ENCODE measurements around the gene INPP4B.

Gene INPP4B

DNA sequence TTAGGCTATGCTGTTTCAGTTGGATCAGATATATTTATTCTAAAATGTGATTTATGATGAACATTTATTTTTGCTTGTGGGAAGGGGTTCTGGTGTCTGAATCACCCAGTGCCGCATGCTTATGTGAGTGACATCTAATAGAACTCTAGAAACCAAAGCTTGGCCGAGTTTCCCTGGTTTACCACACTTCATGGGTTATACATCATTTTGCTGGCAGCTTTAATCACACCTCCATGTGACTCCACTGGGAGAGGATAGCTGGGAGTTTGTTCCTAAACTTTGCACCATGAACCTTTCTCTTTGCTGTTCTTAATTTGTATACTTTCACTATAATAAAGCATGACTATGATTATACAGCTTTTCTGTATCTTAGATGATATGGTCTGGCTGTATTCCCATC is 382.9 kb downstream of the INPP4B start:
- DNase-seq = no peak

DNA sequence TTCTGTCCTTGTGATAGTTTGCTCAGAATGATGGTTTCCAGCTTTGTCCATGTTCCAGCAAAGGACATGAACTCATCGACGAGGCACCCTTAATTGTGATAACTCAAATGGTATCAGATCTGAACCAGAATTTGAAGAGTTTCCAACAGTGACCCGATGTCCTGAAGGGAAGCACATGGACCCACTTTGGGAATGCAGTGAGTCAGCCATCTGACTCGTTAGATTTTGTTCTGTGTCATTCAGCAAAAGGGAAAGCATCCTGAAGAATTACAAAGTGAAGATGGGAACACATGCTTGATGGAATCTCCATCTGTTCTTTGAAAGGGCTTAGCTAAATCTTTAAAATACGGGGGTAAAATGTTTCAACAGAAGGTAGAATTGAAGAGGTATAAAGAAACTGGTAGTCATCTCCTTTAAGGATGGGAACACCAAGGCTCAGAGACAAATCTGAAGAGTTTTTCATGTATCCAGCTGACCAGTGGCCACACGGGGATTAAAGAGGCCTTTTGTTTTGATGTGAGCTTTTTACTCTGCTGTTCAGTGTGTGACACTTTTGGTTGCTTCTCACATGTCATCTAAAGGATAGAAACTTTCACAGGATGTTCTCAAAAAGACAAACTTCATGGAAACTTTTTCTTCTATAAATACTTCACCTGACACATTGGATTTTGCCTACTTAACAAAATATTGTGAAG is 393.8 kb downstream of the INPP4B start:
- no peak for DNase-seq

DNA sequence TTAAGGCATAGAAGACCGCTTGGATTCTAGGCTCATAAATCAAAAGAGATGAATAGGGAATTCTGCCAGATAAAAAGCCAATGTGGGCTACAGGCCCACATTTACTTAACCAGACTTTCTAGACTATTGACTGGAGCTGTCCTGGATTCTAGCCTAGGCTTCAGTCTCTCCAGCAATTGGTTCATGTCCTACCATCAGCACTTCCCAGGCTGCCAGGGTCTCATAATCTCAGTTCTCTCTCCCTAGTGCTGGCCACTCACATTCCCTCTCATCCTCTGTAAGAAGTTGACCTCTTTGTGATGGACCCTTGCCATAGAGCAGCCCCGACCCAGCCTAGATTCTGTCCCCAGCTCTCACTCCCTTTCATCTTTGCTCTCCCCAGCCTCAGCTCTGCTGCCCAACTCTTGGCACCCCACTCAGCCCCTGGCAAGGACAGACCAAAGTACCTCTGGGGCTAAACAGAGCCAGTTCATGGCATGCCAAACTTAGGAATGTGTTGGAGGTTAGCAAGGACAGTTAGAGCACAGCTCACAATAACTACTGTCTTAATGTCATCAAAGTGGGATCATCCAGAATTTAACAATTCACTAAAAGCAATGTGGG is 396.2 kb downstream of the INPP4B start:
- no peak for DNase-seq

DNA sequence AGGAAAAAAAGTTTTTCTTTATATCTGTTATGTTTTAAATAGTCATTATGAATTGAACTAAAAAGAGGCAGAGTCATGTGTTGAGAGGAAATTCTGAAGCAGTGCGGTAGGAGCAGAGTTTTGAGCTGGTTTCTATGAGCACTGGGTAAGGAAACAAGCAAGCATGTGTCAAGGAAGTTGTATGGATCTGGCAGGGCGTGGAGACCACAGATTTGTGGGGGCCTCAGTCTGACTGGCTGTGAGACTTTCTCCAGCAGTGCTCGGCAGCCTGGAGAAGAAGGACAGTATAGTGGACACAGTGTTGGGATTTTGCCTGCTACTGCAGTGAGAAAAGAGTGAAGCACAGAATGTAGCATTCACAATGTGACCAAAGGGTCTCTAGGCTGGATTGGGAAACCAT is 399.1 kb downstream of the INPP4B start:
- no peak for DNase-seq

DNA sequence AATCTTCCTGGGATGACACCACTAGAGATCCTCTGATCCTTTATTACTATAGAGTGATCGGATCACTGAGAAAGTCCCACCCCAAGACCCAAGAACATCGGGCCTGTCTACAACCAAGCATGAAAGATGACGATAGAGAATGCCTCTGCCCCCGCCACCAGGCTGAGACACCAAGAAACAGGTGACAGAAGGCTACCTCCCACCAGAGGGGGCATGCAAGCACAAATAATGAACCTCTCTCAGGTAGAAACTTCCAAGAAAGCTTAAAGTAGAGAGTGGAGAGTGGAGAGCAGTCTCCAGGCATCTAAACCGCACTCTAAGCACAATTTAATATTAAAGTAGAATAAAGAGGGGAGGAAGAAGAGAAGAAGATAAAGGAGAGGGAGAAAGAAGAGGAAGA is 402.6 kb downstream of the INPP4B start:
- DNase-seq = no peak

DNA sequence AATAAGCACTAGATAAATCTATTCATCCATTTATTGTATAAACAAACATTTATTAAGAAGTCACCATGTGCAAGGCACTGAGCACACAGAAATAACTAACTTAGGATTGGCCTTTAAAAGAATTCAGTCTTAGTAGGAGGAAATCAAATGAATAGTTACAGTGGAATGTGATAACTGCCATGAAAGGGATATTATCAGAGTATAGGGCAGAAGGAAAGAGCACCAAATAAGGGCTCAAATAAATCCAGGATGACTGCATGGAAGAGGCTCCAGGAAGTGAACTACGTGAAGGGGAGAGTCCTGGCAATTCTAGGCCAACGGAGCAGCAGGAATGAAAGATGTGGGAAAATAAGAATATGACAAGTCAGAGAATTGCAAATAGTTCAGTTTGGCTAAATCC is 406.0 kb downstream of the INPP4B start:
- DNase-seq = no peak

DNA sequence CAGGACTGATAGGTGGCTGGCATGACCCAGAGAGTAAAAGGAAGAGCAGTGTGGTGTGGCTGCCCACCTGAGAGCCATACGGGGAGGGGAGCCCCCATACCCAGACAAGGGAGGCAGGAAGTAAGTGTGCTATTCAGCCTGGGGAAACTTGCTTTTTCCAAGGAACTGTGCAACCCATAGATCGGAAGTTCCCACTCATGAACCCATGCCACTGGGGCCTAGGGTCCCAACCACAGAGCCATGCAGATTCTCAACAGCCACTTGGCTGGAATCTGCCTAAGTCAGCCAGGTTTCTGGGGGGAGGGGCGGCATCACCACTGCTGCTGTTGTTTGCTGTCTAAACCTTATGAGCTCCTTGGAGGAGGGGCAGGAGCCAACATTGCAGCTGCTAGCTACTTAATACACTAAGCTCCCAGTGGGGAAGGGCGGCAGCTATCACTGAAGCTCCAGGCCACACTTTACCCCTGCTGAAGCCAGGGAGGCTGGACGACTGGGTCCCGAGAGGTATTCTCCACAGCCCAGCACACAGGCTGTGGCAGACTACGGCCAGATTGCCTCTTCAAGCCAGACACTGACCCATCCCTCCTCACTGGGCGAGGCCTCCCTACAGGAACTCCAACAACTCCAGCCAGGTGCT is 410.4 kb downstream of the INPP4B start:
- no peak for DNase-seq

DNA sequence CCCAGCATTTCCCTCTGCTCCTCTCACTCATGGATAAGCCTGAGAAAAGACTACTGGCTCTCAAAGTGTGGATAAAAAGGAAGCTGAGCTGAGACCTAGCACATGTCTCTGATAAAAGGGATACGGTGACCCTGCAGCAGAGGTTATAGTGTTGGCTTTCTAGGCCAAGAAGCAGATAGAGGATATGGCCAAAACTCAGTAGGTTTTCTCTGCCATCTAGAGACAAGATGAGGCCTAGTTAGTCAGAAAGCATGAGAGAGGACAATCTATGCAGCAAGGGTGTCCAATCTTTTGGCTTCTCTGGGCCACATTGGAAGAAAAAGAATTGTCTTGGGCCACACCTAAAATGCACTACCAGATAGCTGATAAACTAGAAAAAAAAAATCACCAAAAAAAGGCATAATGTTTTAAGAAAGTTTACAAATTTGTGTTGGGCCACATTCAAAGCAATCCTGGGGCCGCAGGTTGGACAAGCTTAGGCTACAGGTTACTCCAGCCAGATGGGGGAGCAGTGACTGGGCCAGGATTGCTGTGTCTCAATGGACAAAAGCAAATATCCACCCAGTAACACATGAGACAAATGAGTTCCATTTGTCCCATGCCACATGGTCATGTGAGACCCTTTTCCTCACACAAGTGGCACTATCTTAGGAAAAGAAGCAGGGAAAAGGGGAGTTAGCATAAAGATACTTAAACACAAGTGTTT is 411.4 kb downstream of the INPP4B start:
- DNase-seq = no peak

DNA sequence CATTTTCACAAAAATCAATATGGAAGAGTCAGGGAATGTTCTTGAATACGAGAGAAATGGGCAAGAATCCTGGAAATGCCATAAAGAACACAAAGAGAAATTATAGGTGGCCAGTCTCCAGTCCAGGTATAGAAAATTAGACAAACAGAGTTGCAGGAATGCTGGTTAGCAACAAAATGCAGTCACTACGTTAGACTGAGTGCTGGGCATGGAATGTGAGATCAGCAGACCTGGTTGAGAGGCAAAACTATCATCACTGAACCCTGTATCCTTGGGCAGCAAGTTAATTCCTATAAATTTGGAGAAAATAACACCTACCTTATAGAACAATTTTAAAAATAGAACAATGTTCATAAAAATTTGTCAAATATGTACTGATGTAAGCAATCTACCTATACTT is 417.4 kb downstream of the INPP4B start:
- DNase-seq = no peak

DNA sequence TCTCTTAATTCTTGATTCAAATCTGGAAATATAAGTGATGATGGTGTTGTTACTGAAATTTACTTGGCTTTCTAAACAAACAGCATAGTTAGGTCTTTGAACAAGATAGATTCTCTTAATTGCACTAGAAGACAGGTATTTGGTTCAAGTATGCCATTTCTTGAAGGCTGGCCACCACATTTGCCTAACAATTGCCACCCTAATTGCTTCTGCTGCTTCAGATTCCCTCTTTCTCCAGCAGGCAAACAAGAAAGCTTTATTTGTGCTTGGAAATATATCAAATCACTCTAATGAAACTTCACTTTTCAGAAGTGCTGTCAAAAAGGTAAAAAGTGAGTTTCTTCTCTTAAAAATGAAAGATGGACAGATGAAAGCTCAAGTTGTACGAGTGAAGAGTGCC is 418.6 kb downstream of the INPP4B start:
- DNase-seq = no peak

DNA sequence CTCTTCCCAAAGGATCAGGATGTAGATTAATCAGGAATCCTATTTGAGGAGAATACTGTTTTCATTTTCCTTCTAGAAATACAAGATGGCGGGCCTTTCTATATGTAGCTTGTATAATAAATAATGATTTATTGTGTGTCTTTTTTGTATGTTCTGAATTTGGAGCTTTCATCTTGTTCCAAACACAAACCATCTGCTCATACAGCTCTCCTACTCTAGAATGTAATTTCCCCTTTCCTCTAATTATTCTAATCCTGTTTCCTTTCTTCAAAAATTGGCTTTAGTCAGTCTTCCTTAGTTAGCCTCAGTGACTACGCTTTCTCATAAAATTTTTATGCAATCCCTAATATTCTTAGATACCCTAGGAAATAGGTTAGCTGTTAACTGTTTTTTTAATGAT is 422.2 kb downstream of the INPP4B start:
- no peak for DNase-seq

DNA sequence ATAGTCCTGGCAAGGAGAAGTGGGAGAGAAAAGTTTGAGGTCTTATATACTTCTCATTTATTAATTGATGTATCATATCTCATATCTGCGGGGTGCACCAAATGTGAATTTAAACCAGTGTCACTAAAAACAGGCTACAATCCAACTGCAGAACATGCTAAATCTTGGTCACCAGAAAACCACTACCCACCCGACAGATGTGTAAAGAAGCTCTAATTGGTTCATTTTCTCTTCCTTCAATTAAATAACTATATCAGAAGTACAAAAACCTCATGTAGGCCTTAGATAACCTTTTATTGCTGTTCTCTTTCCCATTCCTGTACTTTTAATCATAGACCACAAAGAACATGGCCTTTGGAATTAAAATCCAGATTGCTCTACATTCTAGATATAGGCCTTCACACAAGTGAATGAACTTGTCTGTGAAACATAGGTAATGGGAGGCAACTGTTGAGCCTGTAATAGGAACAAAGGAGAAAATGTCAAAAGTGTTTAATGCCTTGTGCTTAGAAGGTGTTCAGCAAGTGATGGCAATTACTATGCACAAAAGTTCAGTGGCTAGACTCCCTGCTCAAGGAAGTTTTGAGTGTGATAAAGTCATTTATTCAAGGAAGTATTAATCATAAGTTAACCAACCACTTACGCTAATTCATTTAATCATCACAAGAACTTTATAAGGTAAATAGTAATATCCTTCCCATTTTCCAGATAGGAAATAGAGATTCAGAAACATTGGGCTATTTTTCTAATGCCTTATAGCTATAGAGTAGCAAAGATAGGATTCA is 425.6 kb downstream of the INPP4B start:
- DNase-seq = no peak

DNA sequence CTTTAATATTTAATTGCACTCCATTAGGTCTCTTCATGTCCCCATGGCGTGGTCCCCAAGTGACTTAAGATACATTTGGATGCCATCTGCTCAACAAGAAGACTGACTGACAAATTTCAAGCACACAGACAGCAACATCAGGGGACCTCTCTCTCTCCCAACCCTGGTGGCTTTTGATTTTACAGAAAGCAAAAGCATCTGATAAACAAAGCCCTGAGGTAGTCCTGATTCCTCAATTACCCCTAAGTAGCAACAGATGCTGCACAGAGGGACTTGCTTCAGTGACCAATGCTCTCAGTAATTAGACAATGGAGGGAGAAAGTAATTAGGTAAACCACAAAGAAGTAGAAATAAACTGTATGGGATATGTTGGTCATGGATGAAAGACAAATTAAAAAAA is 426.4 kb downstream of the INPP4B start:
- no peak for DNase-seq

DNA sequence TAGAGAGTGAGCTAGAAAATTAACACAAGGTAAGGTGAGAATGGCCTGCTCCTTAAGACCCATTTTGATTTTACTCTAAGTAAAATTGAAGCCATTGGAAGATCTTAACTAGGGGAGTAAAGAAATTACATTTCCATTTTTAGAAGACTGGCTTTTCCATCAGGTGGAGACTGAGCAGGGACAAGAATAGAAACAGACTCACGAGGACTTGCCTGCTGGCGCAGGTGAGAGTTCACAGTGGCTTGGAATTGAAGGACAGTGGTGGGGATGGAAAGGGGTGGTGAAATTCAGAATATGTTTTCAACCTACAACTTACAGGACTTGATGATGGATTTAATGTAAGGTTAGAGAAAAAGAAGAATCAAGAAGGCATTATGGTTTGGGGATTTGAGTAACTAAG is 427.4 kb downstream of the INPP4B start:
- DNase-seq = no peak

DNA sequence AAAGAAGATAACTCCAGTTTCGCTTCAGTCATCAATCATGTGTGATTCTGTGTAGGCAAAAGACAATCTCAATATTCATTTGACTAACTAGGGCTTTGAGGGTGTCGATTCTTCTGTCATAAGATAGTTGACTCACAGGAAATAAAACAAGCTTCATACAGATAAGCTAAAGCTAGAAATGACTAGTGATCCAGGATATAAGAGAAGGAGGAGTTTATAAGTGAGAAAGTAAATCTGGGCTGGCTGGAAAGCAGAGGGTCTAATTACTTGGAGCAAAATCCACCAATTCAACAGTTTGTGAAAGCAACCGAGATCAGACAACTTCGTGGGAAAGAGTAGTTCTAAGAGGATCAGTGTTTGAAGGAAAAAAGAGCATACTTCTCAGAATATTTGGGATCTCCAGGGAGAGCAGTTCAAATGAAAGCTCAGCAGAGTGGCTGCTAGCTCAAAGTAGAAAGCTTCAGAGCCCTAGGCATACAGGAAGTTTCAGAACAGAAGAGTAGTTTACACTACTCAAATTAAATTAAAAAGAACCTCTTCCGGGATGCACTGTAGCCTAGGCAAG is 429.3 kb downstream of the INPP4B start:
- DNase-seq = no peak

DNA sequence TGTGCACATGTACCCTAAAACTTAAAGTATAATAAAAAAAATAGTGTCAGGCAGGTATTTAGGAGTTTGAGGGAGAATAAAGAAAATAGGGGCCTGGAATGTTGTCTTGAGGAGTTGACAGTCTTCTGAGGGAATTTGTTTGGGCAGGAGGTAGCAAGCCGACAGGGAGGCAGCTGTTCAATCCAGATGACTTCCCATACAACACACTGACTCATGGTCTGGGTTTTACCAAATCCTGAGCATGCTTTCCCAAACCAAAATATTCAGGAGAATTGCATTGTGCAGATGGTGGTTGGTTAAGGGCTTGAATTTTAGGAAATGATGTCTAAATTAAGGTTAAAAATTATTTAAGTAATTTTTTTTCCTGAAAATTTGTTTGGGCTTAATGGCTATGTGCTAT is 430.0 kb downstream of the INPP4B start:
- DNase-seq = no peak

DNA sequence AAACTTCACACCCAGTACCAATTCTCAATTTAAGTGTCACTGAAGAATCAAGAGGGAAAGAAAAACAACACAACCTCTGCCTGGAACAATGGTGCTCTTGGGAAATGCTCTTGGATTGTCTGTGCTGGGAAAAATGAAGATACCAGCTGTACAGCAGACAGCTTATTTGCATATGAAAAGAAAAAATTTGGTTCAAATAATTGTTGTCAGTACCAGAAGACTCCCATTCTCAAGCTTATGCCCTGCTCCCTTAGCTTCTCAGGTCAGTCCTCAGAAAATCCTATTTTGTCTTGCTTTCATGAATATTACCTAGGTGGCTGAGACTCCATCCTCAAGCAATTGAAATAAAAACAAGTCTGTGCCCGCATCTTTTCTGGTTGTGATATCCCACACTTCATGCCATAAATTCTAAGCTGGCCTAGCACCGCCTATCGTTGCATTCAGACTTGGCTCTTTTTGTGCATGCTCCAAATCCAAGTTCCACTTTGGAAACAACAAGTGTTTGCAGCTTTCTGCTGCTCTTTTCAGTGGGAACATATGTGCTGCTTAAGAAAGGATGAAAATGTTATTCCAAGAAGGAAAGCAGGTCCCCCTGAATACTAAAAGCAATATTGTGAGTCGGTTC is 431.6 kb downstream of the INPP4B start:
- DNase-seq = no peak

DNA sequence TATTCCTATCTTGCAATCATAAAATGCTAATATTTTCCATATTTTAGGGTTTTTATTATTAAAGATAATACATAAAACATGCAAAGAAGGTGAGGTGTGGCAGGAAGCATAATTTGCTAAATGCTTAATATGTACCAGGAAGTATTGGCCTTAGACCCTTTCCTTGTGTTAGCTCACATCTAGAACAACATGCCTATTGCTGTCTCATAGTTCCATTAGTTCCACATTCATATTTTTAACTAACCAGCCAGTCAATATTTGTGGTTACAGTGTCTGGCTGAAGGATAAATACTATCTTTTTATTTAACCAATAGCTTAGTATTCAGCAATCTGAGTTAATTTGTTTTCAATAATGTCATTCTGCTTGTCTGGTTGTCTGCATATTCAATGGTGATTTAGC is 432.6 kb downstream of the INPP4B start:
- DNase-seq = no peak

DNA sequence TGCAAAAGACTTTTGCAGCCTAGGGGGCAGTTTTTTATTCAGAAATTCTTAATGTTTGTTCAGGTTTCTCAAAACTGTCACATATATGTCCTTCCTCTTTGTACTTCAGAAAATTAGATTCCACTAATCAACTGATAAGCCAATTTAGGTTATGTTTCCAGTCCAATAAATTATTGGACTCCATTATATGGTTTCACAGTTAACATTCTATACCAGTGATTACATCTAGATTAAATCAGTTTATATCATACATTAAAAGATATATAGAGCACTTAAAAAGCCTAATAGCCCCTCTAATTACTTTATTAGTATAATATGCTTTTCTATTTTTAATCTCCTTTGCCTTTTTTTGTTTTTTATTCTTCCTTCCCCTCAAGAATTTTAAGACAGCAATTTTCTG is 434.1 kb downstream of the INPP4B start:
- no peak for DNase-seq

DNA sequence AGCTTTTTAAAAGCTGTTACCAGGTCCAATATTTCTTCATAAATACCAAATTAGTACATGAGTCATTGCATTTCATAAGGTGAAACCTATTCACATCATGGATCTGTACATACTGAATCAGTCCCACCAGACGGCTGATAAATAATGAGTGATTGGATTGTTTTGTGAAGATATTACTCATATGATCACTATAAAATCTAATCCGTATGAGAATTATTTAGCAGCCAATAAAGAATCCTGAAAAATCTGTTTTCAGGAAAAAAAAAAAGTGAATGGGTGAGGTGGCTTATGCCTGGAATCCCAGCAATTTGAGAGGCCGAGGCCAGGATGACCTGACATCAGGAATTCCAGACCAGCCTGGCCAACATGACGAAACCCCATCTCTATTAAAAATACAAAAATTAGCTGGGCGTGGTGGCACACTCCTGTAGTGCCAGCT is 438.1 kb downstream of the INPP4B start:
- DNase-seq = no peak

DNA sequence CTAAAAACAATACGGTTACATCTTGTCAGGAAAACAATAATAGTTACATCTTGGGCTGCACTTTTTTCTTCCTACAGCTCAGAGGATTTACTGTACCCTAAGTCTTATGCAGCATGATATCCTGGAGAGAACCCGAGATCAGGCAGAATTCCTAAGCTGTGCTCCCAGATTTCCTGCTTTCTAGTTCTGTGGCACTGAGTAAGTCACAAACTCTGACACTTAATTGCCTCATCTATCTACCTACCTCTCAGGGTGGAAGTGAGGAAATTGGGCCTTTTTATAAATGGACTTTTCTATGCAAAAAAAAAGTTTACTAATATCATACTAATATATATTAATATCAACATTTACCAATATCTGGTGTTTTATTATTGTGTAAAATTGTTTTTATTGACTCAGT is 438.5 kb downstream of the INPP4B start:
- no peak for DNase-seq

DNA sequence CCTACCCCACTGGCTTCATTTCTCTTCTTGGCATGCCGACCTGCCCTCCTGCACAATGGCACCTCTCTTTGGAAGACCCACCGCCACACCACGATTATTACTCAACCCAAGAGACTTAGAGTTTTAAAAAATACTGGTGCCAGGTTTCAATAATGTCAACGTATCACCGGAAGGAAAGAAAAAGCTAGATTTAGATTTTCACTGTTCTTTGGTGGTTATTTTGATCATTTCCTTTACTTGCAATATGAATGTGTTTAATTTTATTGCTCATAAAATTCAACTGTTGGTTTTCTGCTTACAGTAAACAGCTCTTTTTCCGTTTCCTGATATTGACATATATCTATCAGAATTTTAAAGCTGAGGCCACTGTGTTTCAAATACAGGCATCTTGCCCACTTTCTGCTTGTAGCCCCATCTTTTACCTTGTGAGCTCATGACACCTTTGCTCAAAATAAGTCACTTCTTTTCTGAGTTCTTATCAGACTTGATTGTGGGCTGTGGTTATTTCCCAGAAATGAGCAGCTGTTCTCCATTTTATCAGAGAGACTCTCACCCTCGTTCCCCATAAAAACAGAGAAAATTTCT is 439.1 kb downstream of the INPP4B start:
- DNase-seq = no peak
